Epithelial cell of proximal tubule (primary cell): Measurements from ENCODE around the gene BICRA. TPM values are rescaled to one million over a fixed set of nuclear protein-coding genes. Genes with fewer than 3 reads are reported as not detected.
"Not testable (repeated sequence)": the region's sequence is repeated elsewhere in the genome, so short reads cannot be mapped to it uniquely, and the experiment has no call there.

ENCODE experiments used
- DNase-seq: peaks from one replicate; pipeline ENCODE4 v3.0.0-alpha.2; 2011; ENCODE audit warnings: low read depth
- H3K4me3 ChIP-seq: 2 replicates; pipeline ENCODE4 v1.5.1; 2011; ENCODE audit warnings: low read depth, mild to moderate bottlenecking, low read length
- total RNA-seq: library from RNA; depleted of rRNA; stranded (reverse); fragments of >200 nt; gene quantifications from 2 replicates; pipeline ENCODE4 v1.2.3, GENCODE V29; 2015
- TF ChIP-seq, protein P1 (sequence below): conservative IDR thresholded peaks from 2 replicates; pipeline ENCODE4 v1.5.1; 2012; ENCODE audit warnings: low read depth, mild to moderate bottlenecking, low read length

The BICRA gene
- total RNA-seq, 1 donor from 2014 or later = 2.1 TPM

DNA sequence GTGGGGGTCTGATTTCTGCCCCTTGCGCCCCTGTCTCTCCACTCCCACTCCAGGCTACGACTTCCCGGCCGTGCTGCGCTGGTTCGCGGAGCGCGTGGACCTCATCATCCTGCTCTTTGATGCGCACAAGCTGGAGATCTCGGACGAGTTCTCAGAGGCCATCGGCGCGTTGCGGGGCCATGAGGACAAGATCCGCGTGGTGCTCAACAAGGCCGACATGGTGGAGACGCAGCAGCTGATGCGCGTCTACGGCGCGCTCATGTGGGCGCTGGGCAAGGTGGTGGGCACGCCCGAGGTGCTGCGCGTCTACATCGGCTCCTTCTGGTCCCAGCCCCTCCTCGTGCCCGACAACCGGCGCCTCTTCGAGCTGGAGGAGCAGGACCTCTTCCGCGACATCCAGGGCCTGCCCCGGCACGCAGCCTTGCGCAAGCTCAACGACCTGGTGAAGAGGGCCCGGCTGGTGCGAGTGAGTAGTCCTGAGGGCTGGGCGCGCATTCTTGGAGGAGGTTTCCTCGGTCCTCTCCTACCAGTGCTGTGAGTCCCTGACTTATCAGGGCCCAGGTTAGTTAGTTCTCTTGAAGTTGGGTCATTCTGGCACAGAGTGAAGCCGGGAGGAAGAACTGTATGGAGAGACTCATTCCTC is 116.9 kb downstream of the BICRA start:
- DNase-seq = no peak
- TF ChIP-seq, protein P1, sequence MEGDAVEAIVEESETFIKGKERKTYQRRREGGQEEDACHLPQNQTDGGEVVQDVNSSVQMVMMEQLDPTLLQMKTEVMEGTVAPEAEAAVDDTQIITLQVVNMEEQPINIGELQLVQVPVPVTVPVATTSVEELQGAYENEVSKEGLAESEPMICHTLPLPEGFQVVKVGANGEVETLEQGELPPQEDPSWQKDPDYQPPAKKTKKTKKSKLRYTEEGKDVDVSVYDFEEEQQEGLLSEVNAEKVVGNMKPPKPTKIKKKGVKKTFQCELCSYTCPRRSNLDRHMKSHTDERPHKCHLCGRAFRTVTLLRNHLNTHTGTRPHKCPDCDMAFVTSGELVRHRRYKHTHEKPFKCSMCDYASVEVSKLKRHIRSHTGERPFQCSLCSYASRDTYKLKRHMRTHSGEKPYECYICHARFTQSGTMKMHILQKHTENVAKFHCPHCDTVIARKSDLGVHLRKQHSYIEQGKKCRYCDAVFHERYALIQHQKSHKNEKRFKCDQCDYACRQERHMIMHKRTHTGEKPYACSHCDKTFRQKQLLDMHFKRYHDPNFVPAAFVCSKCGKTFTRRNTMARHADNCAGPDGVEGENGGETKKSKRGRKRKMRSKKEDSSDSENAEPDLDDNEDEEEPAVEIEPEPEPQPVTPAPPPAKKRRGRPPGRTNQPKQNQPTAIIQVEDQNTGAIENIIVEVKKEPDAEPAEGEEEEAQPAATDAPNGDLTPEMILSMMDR = no peak
- H3K4me3 ChIP-seq = no peak overlapping the region

GRCh38 chr19:47726467-47726866 is 117.5 kb downstream of the BICRA start:
- H3K4me3 ChIP-seq = no peak overlapping the region
- TF ChIP-seq, protein P1 = no peak
- no peak for DNase-seq

GRCh38 chr19:47728295-47728694 is 119.4 kb downstream of the BICRA start:
- not testable (repeated sequence) for H3K4me3 ChIP-seq, DNase-seq

- TF ChIP-seq, protein P1 = no peak
- H3K4me3 ChIP-seq = peak overlapping the region; percentile 46
- no peak for DNase-seq
Observed at GRCh38 chr19:47729468-47729798, 120.5 kb downstream of the BICRA start.

- peak overlapping the region; percentile 46 for H3K4me3 ChIP-seq
- no peak for DNase-seq
- TF ChIP-seq, protein P1 = no peak
Observed at GRCh38 chr19:47729799-47730520, 121.0 kb downstream of the BICRA start.

DNA sequence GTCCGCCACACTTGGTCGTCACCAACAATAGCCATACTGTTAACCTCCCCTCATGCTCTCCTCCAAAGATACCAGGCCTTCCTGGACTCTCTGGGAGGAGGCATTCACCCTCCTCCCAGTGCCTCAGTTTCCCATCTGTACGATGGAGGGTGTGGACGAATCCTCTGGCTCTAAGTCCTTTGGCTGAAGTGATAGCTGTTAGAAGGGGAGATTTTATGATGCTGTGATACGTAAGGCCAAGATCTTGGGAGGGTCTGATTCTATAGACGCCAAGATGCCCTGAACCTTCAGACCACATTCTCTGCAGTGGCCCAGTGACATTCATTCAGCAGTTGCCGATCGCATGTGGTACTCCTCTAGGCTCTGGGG is 121.6 kb downstream of the BICRA start:
- H3K4me3 ChIP-seq = no peak overlapping the region
- no peak for DNase-seq
- TF ChIP-seq, protein P1 = no peak

GRCh38 chr19:47730910-47731309 is 122.0 kb downstream of the BICRA start:
- no peak for DNase-seq
- TF ChIP-seq, protein P1 = no peak

More at GRCh38 chr19:47730910-47731309, 122.0 kb downstream of the BICRA start:
- no peak overlapping the region for H3K4me3 ChIP-seq
